PC-3 (cell line): ENCODE data around the gene ANKRD42.

Experiments used
- EZH2 ChIP-seq: fragments of 300-600 bp; sonication (generic); IDR thresholded peaks from one replicate; pipeline ENCODE4 v1.6.1; 2017; ENCODE audit warnings: antibody characterized with exemption, mild to moderate bottlenecking, low read length; ENCODE audit not compliant: unreplicated experiment
- TF ChIP-seq, protein P1 (sequence below): fragments of 300-600 bp; sonication (generic); conservative IDR thresholded peaks from 2 replicates; pipeline ENCODE4 v1.5.1; 2017; ENCODE audit warnings: antibody characterized with exemption, low read depth, mild to moderate bottlenecking, low read length

- TF ChIP-seq, protein P1, sequence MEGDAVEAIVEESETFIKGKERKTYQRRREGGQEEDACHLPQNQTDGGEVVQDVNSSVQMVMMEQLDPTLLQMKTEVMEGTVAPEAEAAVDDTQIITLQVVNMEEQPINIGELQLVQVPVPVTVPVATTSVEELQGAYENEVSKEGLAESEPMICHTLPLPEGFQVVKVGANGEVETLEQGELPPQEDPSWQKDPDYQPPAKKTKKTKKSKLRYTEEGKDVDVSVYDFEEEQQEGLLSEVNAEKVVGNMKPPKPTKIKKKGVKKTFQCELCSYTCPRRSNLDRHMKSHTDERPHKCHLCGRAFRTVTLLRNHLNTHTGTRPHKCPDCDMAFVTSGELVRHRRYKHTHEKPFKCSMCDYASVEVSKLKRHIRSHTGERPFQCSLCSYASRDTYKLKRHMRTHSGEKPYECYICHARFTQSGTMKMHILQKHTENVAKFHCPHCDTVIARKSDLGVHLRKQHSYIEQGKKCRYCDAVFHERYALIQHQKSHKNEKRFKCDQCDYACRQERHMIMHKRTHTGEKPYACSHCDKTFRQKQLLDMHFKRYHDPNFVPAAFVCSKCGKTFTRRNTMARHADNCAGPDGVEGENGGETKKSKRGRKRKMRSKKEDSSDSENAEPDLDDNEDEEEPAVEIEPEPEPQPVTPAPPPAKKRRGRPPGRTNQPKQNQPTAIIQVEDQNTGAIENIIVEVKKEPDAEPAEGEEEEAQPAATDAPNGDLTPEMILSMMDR: no peak
- no peak for TF ChIP-seq EZH2
Measured at GRCh38 chr11:83156144-83156995, 37.1 kb upstream of the ANKRD42 start.
